ENCODE data around the gene ABLIM2. TPM values are rescaled to one million over a fixed set of nuclear protein-coding genes. Genes with fewer than 3 reads are reported as not detected.

ABLIM2 gene
- total and polyA plus RNA-seq, 2 of the 8 experiments (the other 6 are each of a cell fraction or from before 2014, with no cell fraction given): 2.8 to 3.0 TPM

GRCh38 chr4:8185295-8185694, 26.7 kb upstream of the ABLIM2 start:
- Histone ChIP-seq H3K4me3 (ENCODE audit: extremely low read depth in 1 of 4, insufficient read depth in 2 of 4, low read depth in 3 of 4, low read length in 4 of 4) (no peak overlapping the region), H3K4ac (replicated peaks; ENCODE audit: insufficient read length, low read depth, low read length) (no peak overlapping the region), H2AFZ (ENCODE audit: low read length) (no peak overlapping the region), H4K8ac (ENCODE audit: extremely low read depth, insufficient read depth, low read length) (no peak overlapping the region), H3K4me1 (replicated peaks in 1 of 4; ENCODE audit: control insufficient read depth in 3 of 4, insufficient read depth in 4 of 4, low read length in 3 of 4) (no peaks in the 10 kb centered on the region), H2BK120ac (replicated peaks; ENCODE audit: low read depth, low read length) (no peak overlapping the region), H3K4me2 (ENCODE audit: insufficient read depth in 1 of 2, low read depth in 2 of 2, low read length in 2 of 2) (no peak overlapping the region), H3K27ac (ENCODE audit: low read depth, low read length) (no peak overlapping the region), H4K5ac (ENCODE audit: insufficient read length, low read depth, low read length) (no peak overlapping the region), H3K36me3 (ENCODE audit: control insufficient read depth in 2 of 4, insufficient read depth in 4 of 4, low read length in 3 of 4) (no peaks in the 10 kb centered on the region), H3K27me3 (replicated peaks in 1 of 4; ENCODE audit: control insufficient read depth in 3 of 4, extremely low read depth in 1 of 4, insufficient read depth in 3 of 4, low read length in 3 of 4) (no peaks in the 10 kb centered on the region), H3K18ac (ENCODE audit: extremely low read depth, low read length) (no peak overlapping the region), H2BK12ac (ENCODE audit: low read depth, low read length) (no peak overlapping the region), H3K9ac (replicated peaks in 1 of 4; ENCODE audit: extremely low read depth in 1 of 4, low read depth in 3 of 4, low read length in 3 of 4) (no peak overlapping the region), H2BK5ac (ENCODE audit: low read depth, low read length) (no peak overlapping the region), H3K79me1 (ENCODE audit: low read depth, low read length) (no peaks in the 10 kb centered on the region), H3K79me2 (ENCODE audit: control insufficient read depth in 1 of 2, insufficient read depth in 2 of 2, low read length in 2 of 2) (no peaks in the 10 kb centered on the region), H2AK5ac (ENCODE audit: low read depth, low read length) (no peak overlapping the region), H4K91ac (replicated peaks; ENCODE audit: insufficient read length, low read length) (no peak overlapping the region), H2BK20ac (ENCODE audit: low read length) (0 out of 2 replicates have a peak overlapping the region, but pooled peaks have one; percentile 34), H3K56ac (replicated peaks; ENCODE audit: insufficient read length, low read depth, low read length) (no peak overlapping the region), H3K14ac (ENCODE audit: insufficient read length) (no peak overlapping the region), H3K23me2 (ENCODE audit: low read depth, low read length) (0 out of 2 replicates have a peak, but pooled peaks cover 2% of the 10 kb centered on the region), H2BK15ac (ENCODE audit: low read length) (no peak overlapping the region), H3K23ac (ENCODE audit: insufficient read length) (no peak overlapping the region), H4K20me1 (replicated peaks in 1 of 2; ENCODE audit: control insufficient read depth in 1 of 2, insufficient read depth in 2 of 2, low read length in 2 of 2) (peaks cover 0 to 4% of the 10 kb centered on the region in 2 experiments), H3K9me3 (ENCODE audit: insufficient read depth in 2 of 2, low read depth in 1 of 2, low read length in 1 of 2) (no peaks in the 10 kb centered on the region)
- 88% methylated on average over 9 of the region's 9 CpGs; no CpG with 5 or more reads in 1 of the 2 experiments for WGBS, 2 experiments (ENCODE audit: extremely low coverage in 1 of 2, insufficient coverage in 1 of 2, insufficient read length in 1 of 2, insufficient replicate concordance in 2 of 2, low coverage in 1 of 2, low lambda C conversion rate in 2 of 2, missing lambda C conversion rate in 1 of 2)
- POLR2A ChIA-PET (ENCODE audit: partially characterized antibody): interaction anchor here (0.7 kb wide), 1 partner anchor 39 kb away, joined by 3 read pairs; no protein-coding TSS in a partner anchor
- FAIRE-seq (no peak), DNase-seq (ENCODE audit: low read depth in 1 of 2, low spot score in 2 of 2) (no peak)
- CTCF ChIA-PET (ENCODE audit: partially characterized antibody): interaction anchor here (1.3 to 1.5 kb wide), 3 partner anchors 9 to 62 kb away, joined by 3 to 6 read pairs (median 4); no protein-coding TSS in a partner anchor
- TF ChIP-seq ZNF274 (IDR thresholded peaks at IDR 0.05; ENCODE audit: borderline replicate concordance, extremely low read depth, low read length) (no peak), SIX5 (IDR thresholded peaks at IDR 0.05; ENCODE audit: low read depth, low read length) (no peak), CBX5 (IDR thresholded peaks at IDR 0.05; ENCODE audit: low read depth, low read length) (no peak), JUN (IDR thresholded peaks at IDR 0.05; ENCODE audit: low read depth, low read length) (no peak), KDM5A (IDR thresholded peaks at IDR 0.05; ENCODE audit: low read length) (no peak), TAF1 (IDR thresholded peaks at IDR 0.05; ENCODE audit: low read depth, low read length) (no peak)

Data from H1 (cell line).